ENCODE results near the gene PPL. TPM values are rescaled to one million over a fixed set of nuclear protein-coding genes. Genes with fewer than 3 reads are reported as not detected.
A peak's percentile ranks its signal among the peaks of the same experiment; 100 is the strongest.

Gene PPL
- total RNA-seq, 1 experiment from 2014 or later: 56.4 TPM

- Histone ChIP-seq H3K9ac (ENCODE audit: low read length) (no peak overlapping the region), H3K4me1 (ENCODE audit: control insufficient read depth in 1 of 2, insufficient read depth in 2 of 2, low read length in 2 of 2) (no peaks in the 10 kb centered on the region), H3K79me2 (ENCODE audit: insufficient read depth, low read length) (no peaks in the 10 kb centered on the region), H3K27ac (ENCODE audit: low read depth, low read length) (no peak overlapping the region), H3K36me3 (ENCODE audit: control insufficient read depth in 1 of 2, insufficient read depth in 2 of 2, low read length in 2 of 2) (peaks cover 11 to 19% of the 10 kb centered on the region in 2 experiments; a peak in 3 of 4 replicates), H4K20me1 (ENCODE audit: insufficient read depth) (no peaks in the 10 kb centered on the region), H3K4me2 (ENCODE audit: low read length) (no peak overlapping the region), H3K9me2 (ENCODE audit: insufficient read depth) (no peaks in the 10 kb centered on the region), H3K4me3 (replicated peaks in 1 of 2; ENCODE audit: low read depth in 1 of 2, low read length in 2 of 2) (no peak overlapping the region), H3K9me3 (ENCODE audit: control insufficient read depth in 1 of 2, insufficient read depth in 1 of 2, low read depth in 1 of 2, low read length in 2 of 2) (no peaks in the 10 kb centered on the region), H2AFZ (ENCODE audit: low read depth, low read length, poor library complexity, severe bottlenecking) (no peak overlapping the region), H3K27me3 (ENCODE audit: insufficient read depth, low read length) (no peaks in the 10 kb centered on the region)
- TF ChIP-seq SP1 (IDR thresholded peaks at IDR 0.05; ENCODE audit: low read depth) (no peak), CBX3 (IDR thresholded peaks at IDR 0.05; ENCODE audit: low read depth) (no peak), EGR1 (IDR thresholded peaks at IDR 0.05; ENCODE audit: low read depth) (no peak), SRF (IDR thresholded peaks at IDR 0.05; ENCODE audit: low read depth) (no peak), EZH2phosphoT487 (IDR thresholded peaks at IDR 0.05; ENCODE audit: borderline replicate concordance) (no peak), POLR2AphosphoS5 (IDR thresholded peaks at IDR 0.05; ENCODE audit: low read depth, low read length) (no peak), RAD21 (IDR thresholded peaks at IDR 0.05; ENCODE audit: low read depth) (no peak), ELF1 (IDR thresholded peaks at IDR 0.05; ENCODE audit: borderline replicate concordance, low read depth) (no peak), CEBPB (IDR thresholded peaks at IDR 0.05; ENCODE audit: low read depth) (no peak), SIN3A (IDR thresholded peaks at IDR 0.05; ENCODE audit: low read depth) (no peak)
- TF ChIP-seq, protein P1, sequence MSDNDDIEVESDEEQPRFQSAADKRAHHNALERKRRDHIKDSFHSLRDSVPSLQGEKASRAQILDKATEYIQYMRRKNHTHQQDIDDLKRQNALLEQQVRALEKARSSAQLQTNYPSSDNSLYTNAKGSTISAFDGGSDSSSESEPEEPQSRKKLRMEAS (IDR thresholded peaks at IDR 0.05): no peak
- TF ChIP-seq, protein P2, sequence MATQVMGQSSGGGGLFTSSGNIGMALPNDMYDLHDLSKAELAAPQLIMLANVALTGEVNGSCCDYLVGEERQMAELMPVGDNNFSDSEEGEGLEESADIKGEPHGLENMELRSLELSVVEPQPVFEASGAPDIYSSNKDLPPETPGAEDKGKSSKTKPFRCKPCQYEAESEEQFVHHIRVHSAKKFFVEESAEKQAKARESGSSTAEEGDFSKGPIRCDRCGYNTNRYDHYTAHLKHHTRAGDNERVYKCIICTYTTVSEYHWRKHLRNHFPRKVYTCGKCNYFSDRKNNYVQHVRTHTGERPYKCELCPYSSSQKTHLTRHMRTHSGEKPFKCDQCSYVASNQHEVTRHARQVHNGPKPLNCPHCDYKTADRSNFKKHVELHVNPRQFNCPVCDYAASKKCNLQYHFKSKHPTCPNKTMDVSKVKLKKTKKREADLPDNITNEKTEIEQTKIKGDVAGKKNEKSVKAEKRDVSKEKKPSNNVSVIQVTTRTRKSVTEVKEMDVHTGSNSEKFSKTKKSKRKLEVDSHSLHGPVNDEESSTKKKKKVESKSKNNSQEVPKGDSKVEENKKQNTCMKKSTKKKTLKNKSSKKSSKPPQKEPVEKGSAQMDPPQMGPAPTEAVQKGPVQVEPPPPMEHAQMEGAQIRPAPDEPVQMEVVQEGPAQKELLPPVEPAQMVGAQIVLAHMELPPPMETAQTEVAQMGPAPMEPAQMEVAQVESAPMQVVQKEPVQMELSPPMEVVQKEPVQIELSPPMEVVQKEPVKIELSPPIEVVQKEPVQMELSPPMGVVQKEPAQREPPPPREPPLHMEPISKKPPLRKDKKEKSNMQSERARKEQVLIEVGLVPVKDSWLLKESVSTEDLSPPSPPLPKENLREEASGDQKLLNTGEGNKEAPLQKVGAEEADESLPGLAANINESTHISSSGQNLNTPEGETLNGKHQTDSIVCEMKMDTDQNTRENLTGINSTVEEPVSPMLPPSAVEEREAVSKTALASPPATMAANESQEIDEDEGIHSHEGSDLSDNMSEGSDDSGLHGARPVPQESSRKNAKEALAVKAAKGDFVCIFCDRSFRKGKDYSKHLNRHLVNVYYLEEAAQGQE (IDR thresholded peaks at IDR 0.05; ENCODE audit: low read depth): no peak
- TF ChIP-seq, protein P3, sequence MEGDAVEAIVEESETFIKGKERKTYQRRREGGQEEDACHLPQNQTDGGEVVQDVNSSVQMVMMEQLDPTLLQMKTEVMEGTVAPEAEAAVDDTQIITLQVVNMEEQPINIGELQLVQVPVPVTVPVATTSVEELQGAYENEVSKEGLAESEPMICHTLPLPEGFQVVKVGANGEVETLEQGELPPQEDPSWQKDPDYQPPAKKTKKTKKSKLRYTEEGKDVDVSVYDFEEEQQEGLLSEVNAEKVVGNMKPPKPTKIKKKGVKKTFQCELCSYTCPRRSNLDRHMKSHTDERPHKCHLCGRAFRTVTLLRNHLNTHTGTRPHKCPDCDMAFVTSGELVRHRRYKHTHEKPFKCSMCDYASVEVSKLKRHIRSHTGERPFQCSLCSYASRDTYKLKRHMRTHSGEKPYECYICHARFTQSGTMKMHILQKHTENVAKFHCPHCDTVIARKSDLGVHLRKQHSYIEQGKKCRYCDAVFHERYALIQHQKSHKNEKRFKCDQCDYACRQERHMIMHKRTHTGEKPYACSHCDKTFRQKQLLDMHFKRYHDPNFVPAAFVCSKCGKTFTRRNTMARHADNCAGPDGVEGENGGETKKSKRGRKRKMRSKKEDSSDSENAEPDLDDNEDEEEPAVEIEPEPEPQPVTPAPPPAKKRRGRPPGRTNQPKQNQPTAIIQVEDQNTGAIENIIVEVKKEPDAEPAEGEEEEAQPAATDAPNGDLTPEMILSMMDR (IDR thresholded peaks at IDR 0.05 in 2 of 3, conservative IDR thresholded peaks at IDR 0.05 in 1 of 3; ENCODE audit: borderline replicate concordance in 1 of 3, insufficient read depth in 1 of 3, low read depth in 2 of 3, low read length in 2 of 3): no peak
- intact Hi-C loops (cut with micrococcal nuclease): no loop called here
- ChIA-PET RAD21 (ENCODE audit: low non-redundant PET in 1 of 2, low total read pairs in 2 of 2, uncharacterized antibody in 2 of 2, unreplicated experiment in 2 of 2) (no interaction called here), CTCF (no interaction called here), POLR2A (no interaction called here)
- DNase-seq (ENCODE audit: low read depth, low spot score): no peak
- peak; percentile 81 for ATAC-seq
- BruUV-seq (replicated peaks): no TSS peak
Measured at GRCh38 chr16:4894276-4895150, 42.4 kb downstream of the PPL start.
